ENCODE data around the gene ZNF274. TPM values are rescaled to one million over a fixed set of nuclear protein-coding genes. Genes with fewer than 3 reads are reported as not detected.
A peak's percentile ranks its signal among the peaks of the same experiment; 100 is the strongest.

ZNF274 gene
- total RNA-seq, 1 experiment from 2014 or later: 27.5 TPM

DNA sequence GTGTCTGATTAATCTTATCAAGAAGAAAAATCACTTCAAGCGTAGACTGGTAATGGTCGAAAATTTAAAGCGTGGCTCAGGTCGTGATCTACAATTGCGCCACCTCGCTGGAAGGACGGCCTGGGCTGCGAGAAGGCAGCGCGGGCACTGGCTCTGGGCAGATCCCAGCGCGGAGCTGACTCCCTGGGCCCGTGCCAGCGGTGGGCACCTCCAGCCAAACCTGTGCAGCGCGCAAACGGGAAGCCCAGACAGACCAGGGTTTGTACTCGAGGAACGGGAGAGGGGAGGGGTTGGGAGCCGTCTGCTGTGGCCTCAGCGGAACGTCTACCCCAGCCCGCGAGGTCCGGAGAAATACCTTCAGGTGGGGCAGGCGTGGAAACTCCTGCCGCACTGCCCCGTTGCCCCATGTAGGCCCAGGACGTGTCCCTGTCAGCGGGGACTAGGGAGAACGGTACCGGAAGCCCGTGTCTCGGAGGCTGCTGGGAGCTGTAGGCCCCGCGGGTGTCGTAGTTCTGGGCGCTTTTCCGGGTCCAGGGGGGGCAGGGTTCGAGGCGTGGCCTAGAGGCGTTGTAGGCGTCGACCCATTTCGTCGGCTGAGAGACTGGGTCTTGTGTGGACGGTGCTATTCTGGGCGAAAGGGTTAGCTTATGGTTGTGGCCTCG is 21.1 kb downstream of the ZNF274 start (continued):
- TF ChIP-seq, protein P1, sequence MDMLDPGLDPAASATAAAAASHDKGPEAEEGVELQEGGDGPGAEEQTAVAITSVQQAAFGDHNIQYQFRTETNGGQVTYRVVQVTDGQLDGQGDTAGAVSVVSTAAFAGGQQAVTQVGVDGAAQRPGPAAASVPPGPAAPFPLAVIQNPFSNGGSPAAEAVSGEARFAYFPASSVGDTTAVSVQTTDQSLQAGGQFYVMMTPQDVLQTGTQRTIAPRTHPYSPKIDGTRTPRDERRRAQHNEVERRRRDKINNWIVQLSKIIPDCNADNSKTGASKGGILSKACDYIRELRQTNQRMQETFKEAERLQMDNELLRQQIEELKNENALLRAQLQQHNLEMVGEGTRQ (CRISPR knock-in tag; IDR thresholded peaks at IDR 0.05): peak; percentile 12; the same call in 1 of the 2 replicates
- TF ChIP-seq TCF7 (CRISPR knock-in tag; IDR thresholded peaks at IDR 0.05; ENCODE audit: low read depth): no peak
- TF ChIP-seq, protein P2, sequence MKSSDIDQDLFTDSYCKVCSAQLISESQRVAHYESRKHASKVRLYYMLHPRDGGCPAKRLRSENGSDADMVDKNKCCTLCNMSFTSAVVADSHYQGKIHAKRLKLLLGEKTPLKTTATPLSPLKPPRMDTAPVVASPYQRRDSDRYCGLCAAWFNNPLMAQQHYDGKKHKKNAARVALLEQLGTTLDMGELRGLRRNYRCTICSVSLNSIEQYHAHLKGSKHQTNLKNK (CRISPR knock-in tag; IDR thresholded peaks at IDR 0.05): no peak
- TF ChIP-seq FOXK1 (CRISPR knock-in tag; IDR thresholded peaks at IDR 0.05): 0 out of 2 replicates have a peak, but pooled peaks have one; percentile 56
- no peak for TF ChIP-seq CREM (CRISPR knock-in tag; IDR thresholded peaks at IDR 0.05)
- no peak for TF ChIP-seq RELA (CRISPR knock-in tag; IDR thresholded peaks at IDR 0.05; ENCODE audit: borderline replicate concordance)
- TF ChIP-seq, protein P3, sequence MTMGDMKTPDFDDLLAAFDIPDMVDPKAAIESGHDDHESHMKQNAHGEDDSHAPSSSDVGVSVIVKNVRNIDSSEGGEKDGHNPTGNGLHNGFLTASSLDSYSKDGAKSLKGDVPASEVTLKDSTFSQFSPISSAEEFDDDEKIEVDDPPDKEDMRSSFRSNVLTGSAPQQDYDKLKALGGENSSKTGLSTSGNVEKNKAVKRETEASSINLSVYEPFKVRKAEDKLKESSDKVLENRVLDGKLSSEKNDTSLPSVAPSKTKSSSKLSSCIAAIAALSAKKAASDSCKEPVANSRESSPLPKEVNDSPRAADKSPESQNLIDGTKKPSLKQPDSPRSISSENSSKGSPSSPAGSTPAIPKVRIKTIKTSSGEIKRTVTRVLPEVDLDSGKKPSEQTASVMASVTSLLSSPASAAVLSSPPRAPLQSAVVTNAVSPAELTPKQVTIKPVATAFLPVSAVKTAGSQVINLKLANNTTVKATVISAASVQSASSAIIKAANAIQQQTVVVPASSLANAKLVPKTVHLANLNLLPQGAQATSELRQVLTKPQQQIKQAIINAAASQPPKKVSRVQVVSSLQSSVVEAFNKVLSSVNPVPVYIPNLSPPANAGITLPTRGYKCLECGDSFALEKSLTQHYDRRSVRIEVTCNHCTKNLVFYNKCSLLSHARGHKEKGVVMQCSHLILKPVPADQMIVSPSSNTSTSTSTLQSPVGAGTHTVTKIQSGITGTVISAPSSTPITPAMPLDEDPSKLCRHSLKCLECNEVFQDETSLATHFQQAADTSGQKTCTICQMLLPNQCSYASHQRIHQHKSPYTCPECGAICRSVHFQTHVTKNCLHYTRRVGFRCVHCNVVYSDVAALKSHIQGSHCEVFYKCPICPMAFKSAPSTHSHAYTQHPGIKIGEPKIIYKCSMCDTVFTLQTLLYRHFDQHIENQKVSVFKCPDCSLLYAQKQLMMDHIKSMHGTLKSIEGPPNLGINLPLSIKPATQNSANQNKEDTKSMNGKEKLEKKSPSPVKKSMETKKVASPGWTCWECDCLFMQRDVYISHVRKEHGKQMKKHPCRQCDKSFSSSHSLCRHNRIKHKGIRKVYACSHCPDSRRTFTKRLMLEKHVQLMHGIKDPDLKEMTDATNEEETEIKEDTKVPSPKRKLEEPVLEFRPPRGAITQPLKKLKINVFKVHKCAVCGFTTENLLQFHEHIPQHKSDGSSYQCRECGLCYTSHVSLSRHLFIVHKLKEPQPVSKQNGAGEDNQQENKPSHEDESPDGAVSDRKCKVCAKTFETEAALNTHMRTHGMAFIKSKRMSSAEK (CRISPR knock-in tag; IDR thresholded peaks at IDR 0.05; ENCODE audit: borderline replicate concordance): no peak
- TF ChIP-seq, protein P4, sequence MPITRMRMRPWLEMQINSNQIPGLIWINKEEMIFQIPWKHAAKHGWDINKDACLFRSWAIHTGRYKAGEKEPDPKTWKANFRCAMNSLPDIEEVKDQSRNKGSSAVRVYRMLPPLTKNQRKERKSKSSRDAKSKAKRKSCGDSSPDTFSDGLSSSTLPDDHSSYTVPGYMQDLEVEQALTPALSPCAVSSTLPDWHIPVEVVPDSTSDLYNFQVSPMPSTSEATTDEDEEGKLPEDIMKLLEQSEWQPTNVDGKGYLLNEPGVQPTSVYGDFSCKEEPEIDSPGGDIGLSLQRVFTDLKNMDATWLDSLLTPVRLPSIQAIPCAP (CRISPR knock-in tag; IDR thresholded peaks at IDR 0.05): no peak
- no peak for TF ChIP-seq GTF2I (CRISPR knock-in tag; conservative IDR thresholded peaks at IDR 0.05)
- TF ChIP-seq NR1H2 (CRISPR knock-in tag; IDR thresholded peaks at IDR 0.05): no peak
- TF ChIP-seq, protein P5, sequence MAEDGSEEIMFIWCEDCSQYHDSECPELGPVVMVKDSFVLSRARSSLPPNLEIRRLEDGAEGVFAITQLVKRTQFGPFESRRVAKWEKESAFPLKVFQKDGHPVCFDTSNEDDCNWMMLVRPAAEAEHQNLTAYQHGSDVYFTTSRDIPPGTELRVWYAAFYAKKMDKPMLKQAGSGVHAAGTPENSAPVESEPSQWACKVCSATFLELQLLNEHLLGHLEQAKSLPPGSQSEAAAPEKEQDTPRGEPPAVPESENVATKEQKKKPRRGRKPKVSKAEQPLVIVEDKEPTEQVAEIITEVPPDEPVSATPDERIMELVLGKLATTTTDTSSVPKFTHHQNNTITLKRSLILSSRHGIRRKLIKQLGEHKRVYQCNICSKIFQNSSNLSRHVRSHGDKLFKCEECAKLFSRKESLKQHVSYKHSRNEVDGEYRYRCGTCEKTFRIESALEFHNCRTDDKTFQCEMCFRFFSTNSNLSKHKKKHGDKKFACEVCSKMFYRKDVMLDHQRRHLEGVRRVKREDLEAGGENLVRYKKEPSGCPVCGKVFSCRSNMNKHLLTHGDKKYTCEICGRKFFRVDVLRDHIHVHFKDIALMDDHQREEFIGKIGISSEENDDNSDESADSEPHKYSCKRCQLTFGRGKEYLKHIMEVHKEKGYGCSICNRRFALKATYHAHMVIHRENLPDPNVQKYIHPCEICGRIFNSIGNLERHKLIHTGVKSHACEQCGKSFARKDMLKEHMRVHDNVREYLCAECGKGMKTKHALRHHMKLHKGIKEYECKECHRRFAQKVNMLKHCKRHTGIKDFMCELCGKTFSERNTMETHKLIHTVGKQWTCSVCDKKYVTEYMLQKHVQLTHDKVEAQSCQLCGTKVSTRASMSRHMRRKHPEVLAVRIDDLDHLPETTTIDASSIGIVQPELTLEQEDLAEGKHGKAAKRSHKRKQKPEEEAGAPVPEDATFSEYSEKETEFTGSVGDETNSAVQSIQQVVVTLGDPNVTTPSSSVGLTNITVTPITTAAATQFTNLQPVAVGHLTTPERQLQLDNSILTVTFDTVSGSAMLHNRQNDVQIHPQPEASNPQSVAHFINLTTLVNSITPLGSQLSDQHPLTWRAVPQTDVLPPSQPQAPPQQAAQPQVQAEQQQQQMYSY (CRISPR knock-in tag; IDR thresholded peaks at IDR 0.05): no peak

DNA sequence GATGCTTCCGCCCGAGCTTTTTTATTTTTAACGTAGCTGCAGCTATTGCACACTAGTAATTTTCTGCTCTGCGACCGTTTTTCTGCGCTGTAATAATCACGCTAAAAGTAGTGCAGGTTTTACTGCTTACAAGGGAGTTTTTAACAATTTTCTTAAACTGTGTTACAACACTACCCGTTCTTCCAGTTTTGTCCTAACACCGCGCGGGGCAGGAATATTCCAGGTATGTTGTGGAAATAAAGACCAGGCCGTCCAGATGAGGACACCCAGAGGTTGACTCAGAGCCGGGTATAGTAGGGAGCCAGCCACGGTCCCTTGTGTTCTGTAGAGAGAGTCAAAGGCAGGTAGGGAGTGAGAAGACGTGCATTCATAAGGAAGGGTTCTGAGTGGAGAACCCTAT is 21.7 kb downstream of the ZNF274 start:
- H3K4me3 Mint-ChIP-seq: peak overlapping the region; percentile 79
- ChIA-PET CTCF (interaction anchor here (0.7 to 2.1 kb wide), 5 partner anchors 14 to 182 kb away, joined by 3 to 12 read pairs (median 5); partner anchors contain the start of genes ZNF497 and ZNF544), POLR2A (interaction anchor here (1.2 to 2.0 kb wide), 2 partner anchors 21 to 24 kb away, joined by 8 to 13 read pairs; partner anchors contain the start of genes ZNF274 and ZNF544)
- DNase-seq (ENCODE audit: low spot score) (no peak), ATAC-seq (peak; percentile 9; the same call in 1 of the 2 replicates)
- no peaks in the 10 kb centered on the region for H3K27me3 Mint-ChIP-seq (ENCODE audit: low read depth)
- H3K4me1 Mint-ChIP-seq: peaks cover 9% of the 10 kb centered on the region
- no peak for TF ChIP-seq TEAD1 (CRISPR knock-in tag; IDR thresholded peaks at IDR 0.05)
- TF ChIP-seq ZNF232 (CRISPR knock-in tag; IDR thresholded peaks at IDR 0.05): no peak
- TF ChIP-seq, protein P6, sequence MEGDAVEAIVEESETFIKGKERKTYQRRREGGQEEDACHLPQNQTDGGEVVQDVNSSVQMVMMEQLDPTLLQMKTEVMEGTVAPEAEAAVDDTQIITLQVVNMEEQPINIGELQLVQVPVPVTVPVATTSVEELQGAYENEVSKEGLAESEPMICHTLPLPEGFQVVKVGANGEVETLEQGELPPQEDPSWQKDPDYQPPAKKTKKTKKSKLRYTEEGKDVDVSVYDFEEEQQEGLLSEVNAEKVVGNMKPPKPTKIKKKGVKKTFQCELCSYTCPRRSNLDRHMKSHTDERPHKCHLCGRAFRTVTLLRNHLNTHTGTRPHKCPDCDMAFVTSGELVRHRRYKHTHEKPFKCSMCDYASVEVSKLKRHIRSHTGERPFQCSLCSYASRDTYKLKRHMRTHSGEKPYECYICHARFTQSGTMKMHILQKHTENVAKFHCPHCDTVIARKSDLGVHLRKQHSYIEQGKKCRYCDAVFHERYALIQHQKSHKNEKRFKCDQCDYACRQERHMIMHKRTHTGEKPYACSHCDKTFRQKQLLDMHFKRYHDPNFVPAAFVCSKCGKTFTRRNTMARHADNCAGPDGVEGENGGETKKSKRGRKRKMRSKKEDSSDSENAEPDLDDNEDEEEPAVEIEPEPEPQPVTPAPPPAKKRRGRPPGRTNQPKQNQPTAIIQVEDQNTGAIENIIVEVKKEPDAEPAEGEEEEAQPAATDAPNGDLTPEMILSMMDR (IDR thresholded peaks at IDR 0.05): no peak
- peaks cover 70% of the 10 kb centered on the region for H3K36me3 Mint-ChIP-seq
- H3K27ac Mint-ChIP-seq: peak overlapping the region; percentile 57
- peaks cover 24% of the 10 kb centered on the region for H3K9me3 Mint-ChIP-seq
